Endometrium (tissue), 2 donors: ENCODE data around the gene MED22.
"Not testable (repeated sequence)": the region's sequence is repeated elsewhere in the genome, so short reads cannot be mapped to it uniquely, and the experiment has no call there.

Experiments used
- FAIRE-seq: peaks from 2 replicates; lab custom pipeline; 2012; peaks lifted over from hg19 to GRCh38; lab: Jason Lieb, UNC
- donor health status: control.
- donor health status: control.

Gene MED22

GRCh38 chr9:133304477-133305377, 43.2 kb downstream of the MED22 start:
- no peak for FAIRE-seq

DNA sequence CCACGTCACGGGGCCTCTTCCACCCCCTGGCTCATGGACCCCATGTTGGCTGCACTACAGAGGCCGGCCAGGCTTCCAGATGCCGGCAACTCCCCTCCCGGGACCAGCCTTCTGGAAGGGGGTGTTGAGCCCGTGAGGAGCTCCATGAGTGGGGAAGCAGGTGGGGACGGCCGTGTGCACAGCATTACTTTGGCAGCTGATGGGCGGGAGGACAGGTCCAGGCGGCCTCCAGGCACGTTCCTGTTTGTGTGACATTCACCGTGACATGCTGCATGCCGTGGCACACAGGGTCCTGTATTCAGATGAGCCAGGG, 43.8 kb downstream of the MED22 start:
- no peak for FAIRE-seq

GRCh38 chr9:133303266-133304157, 44.4 kb downstream of the MED22 start:
- no peak for FAIRE-seq

- no peak for FAIRE-seq
Measured at GRCh38 chr9:133301253-133302230, 46.4 kb downstream of the MED22 start.

DNA sequence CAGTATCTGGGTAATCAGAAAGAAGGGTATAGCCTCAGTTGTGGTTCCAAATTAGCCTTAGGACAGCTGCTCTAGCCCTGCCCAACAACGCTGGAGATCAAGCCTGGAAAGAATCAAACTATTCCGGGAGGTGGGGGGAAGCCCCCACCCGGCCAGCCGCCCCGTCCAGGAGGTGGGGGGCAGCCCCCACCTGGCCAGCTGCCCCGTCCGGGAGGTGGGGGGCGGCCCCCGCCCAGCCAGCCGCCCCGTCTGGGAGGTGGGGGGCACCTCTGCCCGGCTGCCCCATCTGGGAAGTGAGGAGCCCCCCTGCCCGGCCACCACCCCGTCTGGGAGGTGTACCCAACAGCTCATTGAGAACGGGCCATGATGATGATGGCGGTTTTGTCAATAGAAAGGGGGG, 47.9 kb downstream of the MED22 start:
- FAIRE-seq: not testable (repeated sequence)

DNA sequence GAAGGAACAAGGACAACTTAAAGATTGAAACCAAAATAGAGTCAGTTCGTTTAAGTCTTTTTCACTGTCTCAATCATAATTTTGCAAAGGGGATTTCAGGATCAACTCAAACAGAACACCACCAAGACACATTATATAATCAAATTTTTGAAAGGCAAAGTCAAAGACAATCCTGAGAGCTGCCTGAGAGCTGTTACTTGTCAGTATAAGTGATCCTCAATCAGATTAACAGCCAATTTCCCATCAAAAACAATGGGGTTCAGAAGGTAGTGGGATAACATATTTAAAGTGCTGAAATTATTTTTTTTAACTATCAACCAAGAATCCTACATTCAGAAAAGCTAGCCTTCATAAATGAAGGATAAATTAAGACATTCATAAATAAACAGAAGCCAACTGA, 53.7 kb downstream of the MED22 start:
- FAIRE-seq: no peak

DNA sequence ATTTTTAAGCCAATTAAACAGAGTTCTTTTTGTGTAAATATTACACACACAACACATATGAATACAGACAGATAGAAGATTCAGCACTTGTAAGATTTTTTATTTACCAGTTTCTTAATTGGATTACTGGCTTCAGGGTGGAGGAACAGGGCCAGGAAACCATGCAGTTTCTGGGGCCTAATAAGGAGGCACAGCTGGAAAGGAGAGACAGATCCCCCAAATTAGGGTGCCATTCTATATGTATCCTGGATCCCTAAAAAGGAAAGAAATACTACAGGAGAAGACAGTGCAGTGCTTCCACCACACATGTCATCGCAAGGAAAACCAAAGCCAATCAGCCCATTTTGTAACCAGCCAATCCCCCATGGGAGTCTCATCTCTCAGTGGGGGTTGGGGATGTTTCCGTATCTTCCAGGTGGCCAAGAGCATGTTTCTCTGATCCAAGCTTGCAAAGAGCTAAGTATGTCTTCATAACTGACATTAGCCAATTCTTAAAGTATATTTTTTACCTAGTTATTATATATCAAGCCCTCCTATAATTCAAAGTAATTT, 57.1 kb downstream of the MED22 start:
- FAIRE-seq: no peak
